ENCODE data around the gene EPG5.

The EPG5 gene

GRCh38 chr18:45916302-45916701 is 50.8 kb downstream of the EPG5 start:
- no peak for DNase-seq (ENCODE audit: low spot score)

- DNase-seq (ENCODE audit: low spot score), result no peak
These were observed 53.9 kb downstream of the EPG5 start for GRCh38 chr18:45913276-45913675.

- peak; percentile 11 for DNase-seq (ENCODE audit: low spot score)
These were observed 56.6 kb downstream of the EPG5 start for GRCh38 chr18:45910405-45911023.

- DNase-seq (ENCODE audit: low spot score), result no peak
These were observed 65.4 kb downstream of the EPG5 start for GRCh38 chr18:45901654-45902210.

GRCh38 chr18:45900623-45901022 is 66.5 kb downstream of the EPG5 start:
- DNase-seq (ENCODE audit: low spot score), result no peak

- no peak for DNase-seq (ENCODE audit: low spot score)
These were observed 70.1 kb downstream of the EPG5 start for GRCh38 chr18:45896991-45897390.

- no peak for DNase-seq (ENCODE audit: low spot score)
These were observed 70.7 kb downstream of the EPG5 start for GRCh38 chr18:45896452-45896851.

- DNase-seq (ENCODE audit: low spot score), result no peak
These were observed 71.8 kb downstream of the EPG5 start for GRCh38 chr18:45895339-45895738.

GRCh38 chr18:45894818-45895217 is 72.3 kb downstream of the EPG5 start:
- DNase-seq (ENCODE audit: low spot score), result no peak

GRCh38 chr18:45891806-45892205 is 75.3 kb downstream of the EPG5 start:
- no peak for DNase-seq (ENCODE audit: low spot score)

GRCh38 chr18:45890606-45891005 is 76.5 kb downstream of the EPG5 start:
- DNase-seq (ENCODE audit: low spot score), result no peak

- DNase-seq (ENCODE audit: low spot score), result no peak
These were observed 77.6 kb downstream of the EPG5 start for GRCh38 chr18:45889419-45890064.

- DNase-seq (ENCODE audit: low spot score), result no peak
These were observed 79.5 kb downstream of the EPG5 start for GRCh38 chr18:45887585-45887984.

GRCh38 chr18:45880876-45881558 is 86.1 kb downstream of the EPG5 start:
- DNase-seq (ENCODE audit: low spot score), result no peak

GRCh38 chr18:45879681-45880655 is 87.2 kb downstream of the EPG5 start:
- DNase-seq (ENCODE audit: low spot score), result peak; percentile 48

- DNase-seq (ENCODE audit: low spot score), result no peak
These were observed 89.7 kb downstream of the EPG5 start for GRCh38 chr18:45877403-45877802.

GRCh38 chr18:45876161-45876560 is 91.0 kb downstream of the EPG5 start:
- no peak for DNase-seq (ENCODE audit: low spot score)

- no peak for DNase-seq (ENCODE audit: low spot score)
These were observed 92.5 kb downstream of the EPG5 start for GRCh38 chr18:45874491-45875184.

GRCh38 chr18:45871431-45872084 is 95.6 kb downstream of the EPG5 start:
- DNase-seq (ENCODE audit: low spot score), result no peak

- no peak for DNase-seq (ENCODE audit: low spot score)
These were observed 96.7 kb downstream of the EPG5 start for GRCh38 chr18:45870419-45870818.

- no peak for DNase-seq (ENCODE audit: low spot score)
These were observed 101.7 kb downstream of the EPG5 start for GRCh38 chr18:45865466-45865865.
